WTC11 (cell line): ENCODE measurements around the gene BBLN. TPM values are rescaled to one million over a fixed set of nuclear protein-coding genes. Genes with fewer than 3 reads are reported as not detected.

Experiments
- ATAC-seq: fragments of 200-7000 bp; cut with Tn5 transposase; 2 replicates; pipeline ENCODE4 v1.10.0; 2021; ENCODE audit warnings: mild to moderate bottlenecking, moderate library complexity
- CTCF ChIA-PET: fragments of 300-600 bp; sonication (Branson Sonifier 250); formaldehyde crosslinking; loops from one replicate; lab custom pipeline; 2021; ENCODE audit warnings: antibody characterized with exemption; lab: Charles Lee
- POLR2A ChIA-PET: fragments of 350-600 bp; sonication (Branson Sonifier 250); formaldehyde crosslinking; loops from one replicate; lab custom pipeline; 2021; ENCODE audit warnings: antibody characterized with exemption; lab: Charles Lee
- DNase-seq: peaks from one replicate; pipeline ENCODE4 v3.0.0; 2021; ENCODE audit warnings: low spot score
- H3K27ac Mint-ChIP-seq: 2 replicates; pipeline ENCODE4 v1.8.0; 2021; ENCODE audit warnings: mixed read lengths
- H3K27me3 Mint-ChIP-seq: 2 replicates; pipeline ENCODE4 v1.8.0; 2021; ENCODE audit warnings: low read depth, mild to moderate bottlenecking, moderate library complexity, mixed read lengths
- H3K36me3 Mint-ChIP-seq: 2 replicates; pipeline ENCODE4 v1.8.0; 2021; ENCODE audit warnings: mixed read lengths
- H3K4me1 Mint-ChIP-seq: 2 replicates; pipeline ENCODE4 v1.8.0; 2022; ENCODE audit warnings: mixed read lengths
- H3K4me3 Mint-ChIP-seq: 2 replicates; pipeline ENCODE4 v1.8.0; 2021; ENCODE audit warnings: mild to moderate bottlenecking, moderate library complexity, mixed read lengths
- H3K9me3 Mint-ChIP-seq: 2 replicates; pipeline ENCODE4 v1.8.0; 2021; ENCODE audit warnings: mixed read lengths
- ATF3 ChIP-seq: sonication (generic); formaldehyde crosslinking; conservative IDR thresholded peaks from 2 replicates; pipeline ENCODE4 v1.8.1; 2022; ENCODE audit warnings: mild to moderate bottlenecking, missing genetic modification reagents
- CREB1 ChIP-seq: sonication (generic); formaldehyde crosslinking; IDR thresholded peaks from 2 replicates; pipeline ENCODE4 v1.8.0; 2023; ENCODE audit warnings: mild to moderate bottlenecking, missing genetic modification reagents
- E2F1 ChIP-seq: sonication (generic); formaldehyde crosslinking; IDR thresholded peaks from 2 replicates; pipeline ENCODE4 v1.8.0; 2022; ENCODE audit warnings: mild to moderate bottlenecking, missing genetic modification reagents
- ESRRA ChIP-seq: sonication (generic); formaldehyde crosslinking; IDR thresholded peaks from 2 replicates; pipeline ENCODE4 v1.8.1; 2022; ENCODE audit warnings: mild to moderate bottlenecking, missing genetic modification reagents, borderline replicate concordance
- IRF1 ChIP-seq: sonication (generic); formaldehyde crosslinking; IDR thresholded peaks from 2 replicates; pipeline ENCODE4 v1.8.0; 2023; ENCODE audit warnings: missing genetic modification reagents
- MAX ChIP-seq: sonication (generic); formaldehyde crosslinking; IDR thresholded peaks from 2 replicates; pipeline ENCODE4 v1.8.0; 2022; ENCODE audit warnings: mild to moderate bottlenecking, missing genetic modification reagents
- NFATC4 ChIP-seq: fragments of 250-450 bp; sonication (Bioruptor Pico); IDR thresholded peaks from 2 replicates; pipeline ENCODE4 v1.9.0; 2021; ENCODE audit warnings: mild to moderate bottlenecking
- RELA ChIP-seq: sonication (generic); formaldehyde crosslinking; IDR thresholded peaks from 2 replicates; pipeline ENCODE4 v1.8.1; 2022; ENCODE audit warnings: missing genetic modification reagents, mild to moderate bottlenecking, borderline replicate concordance
- SMAD4 ChIP-seq: sonication (generic); formaldehyde crosslinking; IDR thresholded peaks from 2 replicates; pipeline ENCODE4 v1.8.0; 2022; ENCODE audit warnings: mild to moderate bottlenecking, missing genetic modification reagents
- SOX15 ChIP-seq: fragments of 250-450 bp; sonication (Bioruptor Pico); IDR thresholded peaks from 2 replicates; pipeline ENCODE4 v1.9.0; 2021; ENCODE audit warnings: mild to moderate bottlenecking
- SP1 ChIP-seq: sonication (generic); formaldehyde crosslinking; conservative IDR thresholded peaks from 2 replicates; pipeline ENCODE4 v1.8.1; 2022; ENCODE audit warnings: missing genetic modification reagents
- STAT6 ChIP-seq: sonication (generic); formaldehyde crosslinking; conservative IDR thresholded peaks from 2 replicates; pipeline ENCODE4 v1.8.1; 2023; ENCODE audit warnings: mild to moderate bottlenecking, low read depth, missing genetic modification reagents, moderate library complexity
- ZBTB43 ChIP-seq: sonication (generic); formaldehyde crosslinking; IDR thresholded peaks from 2 replicates; pipeline ENCODE4 v1.8.1; 2023; ENCODE audit warnings: mild to moderate bottlenecking, missing genetic modification reagents
- ZNF512 ChIP-seq: sonication (generic); formaldehyde crosslinking; IDR thresholded peaks from 2 replicates; pipeline ENCODE4 v1.8.1; 2022; ENCODE audit warnings: missing genetic modification reagents, borderline replicate concordance
- ZNF532 ChIP-seq: fragments of 250-450 bp; sonication (Bioruptor Pico); IDR thresholded peaks from 2 replicates; pipeline ENCODE4 v1.9.0; 2021; ENCODE audit warnings: mild to moderate bottlenecking, borderline replicate concordance
- ZSCAN18 ChIP-seq: fragments of 250-450 bp; sonication (Bioruptor Pico); IDR thresholded peaks from 2 replicates; pipeline ENCODE4 v2.1.2; 2022; ENCODE audit warnings: mild to moderate bottlenecking, moderate library complexity
- total RNA-seq: library from RNA; stranded (reverse); gene quantifications from 3 replicates; pipeline ENCODE4 v1.2.3, GENCODE V29; 2021

The BBLN gene
- total RNA-seq, 1 experiment from 2014 or later, result 77.1 TPM

GRCh38 chr9:128121924-128122808 is 37.9 kb upstream of the BBLN start:
- H3K4me3 Mint-ChIP-seq, result no peak overlapping the region
- DNase-seq (no peak), ATAC-seq (no peak)
- no peaks in the 10 kb centered on the region for H3K27me3 Mint-ChIP-seq
- H3K36me3 Mint-ChIP-seq, result peaks cover 19% of the 10 kb centered on the region
- peaks cover 23% of the 10 kb centered on the region for H3K4me1 Mint-ChIP-seq
- CTCF ChIA-PET, result no interaction called here
- no peak overlapping the region for H3K27ac Mint-ChIP-seq
- H3K9me3 Mint-ChIP-seq, result no peaks in the 10 kb centered on the region
- POLR2A ChIA-PET, result no interaction called here
- TF ChIP-seq STAT6 (CRISPR knock-in tag) (no peak), NFATC4 (CRISPR knock-in tag) (no peak), SMAD4 (no peak), CREB1 (CRISPR knock-in tag) (no peak), IRF1 (CRISPR knock-in tag) (no peak), MAX (no peak), SP1 (no peak), SOX15 (no peak), RELA (CRISPR knock-in tag) (no peak), ESRRA (no peak), E2F1 (CRISPR knock-in tag) (no peak), ZBTB43 (CRISPR knock-in tag) (no peak), ZNF512 (CRISPR knock-in tag) (no peak), ATF3 (CRISPR knock-in tag) (no peak), ZSCAN18 (CRISPR knock-in tag) (no peak), ZNF532 (CRISPR knock-in tag) (no peak)
